DND-41 (cell line): ENCODE data around the gene TOE1.

Source experiments
- CTCF ChIP-seq: IDR thresholded peaks from 2 replicates; pipeline ENCODE4 v1.5.1; 2012; ENCODE audit warnings: borderline replicate concordance, low read length, moderate library complexity, mild to moderate bottlenecking; ENCODE audit not compliant: poor library complexity, severe bottlenecking; ENCODE audit errors: extremely low read depth
- EZH2 ChIP-seq: IDR thresholded peaks from 3 replicates; pipeline ENCODE4 v1.6.1; 2012; ENCODE audit warnings: borderline replicate concordance, low read depth, mild to moderate bottlenecking, moderate library complexity, low read length, inconsistent platforms; ENCODE audit not compliant: severe bottlenecking

GRCh38 chr1:45299981-45300668 is 39.8 kb upstream of the TOE1 start:
- TF ChIP-seq CTCF (peak; percentile 89), EZH2 (no peak)
